Effector CD4-positive, alpha-beta T cell (primary cell): ENCODE data around the gene NMU. TPM values are rescaled to one million over a fixed set of nuclear protein-coding genes. Genes with fewer than 3 reads are reported as not detected.
"Not testable (repeated sequence)": the region's sequence is repeated elsewhere in the genome, so short reads cannot be mapped to it uniquely, and the experiment has no call there.

Source experiments
- DNase-seq: peaks from one replicate; pipeline ENCODE4 v3.0.0-alpha.2; 2020
- total RNA-seq: gene quantifications from one replicate; lab custom pipeline; 2026; lab: John Stamatoyannopoulos, UW

The NMU gene
- not detected for total RNA-seq

DNA sequence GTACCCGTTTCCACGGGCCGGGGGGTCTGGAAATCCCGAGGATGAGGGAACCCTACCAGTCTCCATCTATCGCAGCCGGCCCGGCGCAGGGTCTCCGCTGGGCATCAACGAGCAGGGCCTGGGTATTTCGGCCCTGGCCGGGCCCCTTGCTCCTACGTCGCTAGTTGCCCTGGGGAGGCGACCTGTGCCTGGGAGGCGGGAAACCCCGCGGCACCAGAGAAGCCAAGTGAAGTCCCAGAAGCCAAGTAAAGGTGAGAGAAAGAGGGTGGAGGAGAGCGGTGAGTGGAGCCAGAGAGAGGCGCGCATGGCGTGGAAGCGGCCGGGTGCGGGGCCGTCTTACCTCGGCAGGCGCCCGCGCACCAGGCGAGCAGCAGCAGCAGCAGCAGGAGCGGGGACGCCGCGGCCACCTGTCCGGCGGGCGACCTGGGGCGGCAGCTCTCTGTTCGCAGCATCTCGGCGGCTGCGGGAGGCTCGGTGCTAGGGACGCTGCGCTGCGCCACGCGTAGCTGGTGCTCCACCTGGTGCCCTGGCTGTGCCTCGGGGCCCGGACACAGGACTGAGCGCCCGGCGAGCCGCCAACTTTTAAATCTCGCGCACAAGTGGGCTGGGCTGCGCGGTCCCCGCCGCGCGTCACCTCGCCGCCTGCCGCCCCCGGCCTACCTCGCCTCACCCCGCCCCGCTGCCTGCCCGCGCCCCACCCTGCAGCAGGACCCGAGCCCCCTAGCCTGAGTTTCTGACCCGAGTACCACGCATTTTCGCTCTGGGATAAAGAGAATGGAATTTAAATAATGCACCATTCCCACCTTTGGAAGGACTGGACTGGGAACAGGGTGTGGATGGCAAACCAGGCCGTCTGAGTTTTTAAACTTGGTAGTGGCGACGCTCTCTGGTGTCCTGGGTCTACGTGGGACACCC is at the start of gene NMU:
TSS of gene NMU (minus strand) at position 558 of the 915 bp plus-strand sequence. CDS start at position 452, 106 bp downstream.
- DNase-seq = peak; percentile 4

DNA sequence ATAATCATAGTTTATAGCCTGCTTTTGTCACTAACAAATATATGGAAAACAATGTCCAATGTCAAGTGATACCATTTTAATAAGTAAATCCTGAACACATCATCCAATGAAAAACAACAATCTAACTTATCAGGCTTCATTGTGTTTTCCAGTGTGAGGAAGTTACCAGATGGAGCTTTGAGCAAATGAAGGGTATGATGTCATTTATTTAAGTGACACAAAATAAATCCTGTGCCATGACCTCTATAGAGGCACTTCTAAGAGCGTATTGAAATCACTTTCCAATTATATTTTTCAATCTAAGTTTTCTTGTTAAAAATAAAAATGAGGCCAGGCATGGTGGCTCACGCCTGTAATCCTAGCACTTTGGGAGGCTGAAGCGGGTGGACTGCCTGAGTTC is 48.2 kb upstream of the NMU start:
- DNase-seq = no peak

GRCh38 chr4:55682797-55683196 is 46.7 kb upstream of the NMU start:
- not testable (repeated sequence) for DNase-seq

DNA sequence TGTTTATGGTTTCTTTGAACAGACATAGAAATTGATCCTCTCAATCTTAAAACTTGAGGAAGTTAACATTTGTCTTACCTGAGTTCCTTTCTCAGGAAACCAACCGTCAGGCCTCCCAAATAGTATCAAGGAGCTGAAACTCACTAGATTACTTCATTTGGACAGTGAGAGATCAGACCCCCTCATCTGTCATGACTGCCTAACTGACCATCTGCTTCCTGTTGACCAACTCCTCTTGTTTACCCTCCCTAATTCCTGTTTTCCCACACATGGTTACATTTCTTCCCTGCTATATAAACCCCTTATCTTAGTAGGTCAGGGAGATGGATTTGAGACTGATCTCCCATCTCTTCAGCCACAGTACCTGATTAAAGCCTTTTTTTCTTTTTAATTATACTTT is 46.2 kb upstream of the NMU start:
- DNase-seq = no peak

GRCh38 chr4:55681430-55681829 is 45.3 kb upstream of the NMU start:
- no peak for DNase-seq

DNA sequence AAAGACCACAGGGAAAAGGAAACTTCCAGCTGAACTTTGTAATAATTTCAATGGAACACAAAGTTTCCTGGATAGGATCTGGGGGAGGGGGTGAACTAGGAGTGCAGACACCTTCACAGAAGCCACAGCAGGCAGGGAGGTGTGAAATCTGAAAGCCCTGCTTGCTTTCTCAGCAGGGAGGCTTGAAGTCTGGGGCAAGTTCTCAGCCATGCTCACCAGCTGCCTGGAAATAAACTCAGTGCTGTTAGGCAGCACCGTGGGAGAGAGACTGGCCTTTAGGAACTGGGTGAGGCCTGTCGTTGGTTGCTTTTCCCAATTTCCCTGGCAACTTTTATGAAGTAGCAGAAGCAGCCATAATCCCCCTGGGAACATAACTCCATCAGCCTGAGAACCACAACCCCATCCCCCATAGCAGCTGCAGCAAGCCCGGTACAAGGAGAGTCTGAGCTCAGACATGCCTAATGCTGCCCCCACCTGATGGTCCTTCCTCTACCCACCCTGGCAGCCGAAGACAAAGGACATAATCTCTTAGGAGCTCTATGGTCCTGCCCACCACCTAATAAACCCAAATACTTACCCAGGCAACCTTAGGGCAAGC is 39.2 kb upstream of the NMU start:
- DNase-seq = no peak

- DNase-seq = no peak
Measured at GRCh38 chr4:55673424-55673823, 37.3 kb upstream of the NMU start.

DNA sequence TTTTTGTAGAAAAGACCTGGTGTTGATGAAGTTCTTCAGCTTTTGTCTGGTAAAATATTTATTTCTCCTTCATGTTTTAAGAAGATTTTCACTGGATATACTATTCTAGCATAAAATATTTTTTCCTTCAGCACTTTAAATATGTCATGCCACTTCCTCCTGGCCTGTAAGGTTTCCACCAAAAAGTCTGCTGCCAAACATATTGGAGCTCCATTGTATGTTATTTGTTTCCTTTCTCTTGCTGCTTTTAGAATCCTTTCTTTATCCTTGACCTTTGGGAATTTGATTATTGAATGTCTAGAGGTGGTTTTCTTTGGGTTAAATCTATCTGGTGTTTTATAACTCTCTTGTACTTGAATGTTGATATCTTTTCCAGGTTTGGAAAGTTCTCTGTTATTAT is 35.6 kb upstream of the NMU start:
- no peak for DNase-seq

GRCh38 chr4:55670695-55671094 is 34.6 kb upstream of the NMU start:
- DNase-seq = no peak

DNA sequence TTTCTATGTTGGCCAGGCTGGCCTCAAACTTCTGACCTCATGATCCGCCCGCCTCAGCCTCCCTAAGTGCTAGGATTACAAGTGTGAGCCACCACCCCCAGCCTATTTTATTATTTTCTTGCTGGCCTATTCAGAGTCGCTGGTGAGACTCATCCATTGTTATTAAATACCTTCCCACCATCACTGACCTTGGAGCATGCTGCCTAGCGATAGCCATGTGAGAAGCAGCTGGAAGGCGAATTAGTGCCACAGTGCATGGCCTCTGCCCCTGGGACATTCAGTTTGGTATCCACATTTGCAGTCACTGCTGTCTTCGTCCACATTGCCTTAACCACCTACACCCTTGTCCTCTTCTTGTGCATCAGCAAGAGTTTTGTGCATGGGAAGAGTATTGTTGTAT is 32.4 kb upstream of the NMU start:
- DNase-seq = no peak

- no peak for DNase-seq
Measured at GRCh38 chr4:55666535-55666934, 30.4 kb upstream of the NMU start.

DNA sequence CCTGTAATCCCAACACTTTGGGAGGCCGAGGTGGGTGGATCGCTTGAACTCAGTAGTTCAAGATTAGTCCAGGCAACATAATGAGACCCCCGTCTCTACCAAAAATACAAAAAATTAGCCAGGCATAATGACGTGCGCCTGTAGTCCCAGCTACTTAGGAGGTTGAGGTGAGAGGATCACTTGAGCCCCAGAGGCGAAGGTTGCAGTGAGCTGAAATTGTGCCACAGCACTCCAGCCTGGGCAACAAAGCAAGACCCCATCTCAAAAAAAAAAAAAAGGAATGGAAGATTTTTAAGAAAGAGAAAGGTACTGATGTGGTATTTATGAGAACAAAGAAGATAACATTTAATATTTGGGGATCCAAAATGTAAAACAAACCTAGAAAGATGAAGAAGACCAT is 27.0 kb upstream of the NMU start:
- no peak for DNase-seq

DNA sequence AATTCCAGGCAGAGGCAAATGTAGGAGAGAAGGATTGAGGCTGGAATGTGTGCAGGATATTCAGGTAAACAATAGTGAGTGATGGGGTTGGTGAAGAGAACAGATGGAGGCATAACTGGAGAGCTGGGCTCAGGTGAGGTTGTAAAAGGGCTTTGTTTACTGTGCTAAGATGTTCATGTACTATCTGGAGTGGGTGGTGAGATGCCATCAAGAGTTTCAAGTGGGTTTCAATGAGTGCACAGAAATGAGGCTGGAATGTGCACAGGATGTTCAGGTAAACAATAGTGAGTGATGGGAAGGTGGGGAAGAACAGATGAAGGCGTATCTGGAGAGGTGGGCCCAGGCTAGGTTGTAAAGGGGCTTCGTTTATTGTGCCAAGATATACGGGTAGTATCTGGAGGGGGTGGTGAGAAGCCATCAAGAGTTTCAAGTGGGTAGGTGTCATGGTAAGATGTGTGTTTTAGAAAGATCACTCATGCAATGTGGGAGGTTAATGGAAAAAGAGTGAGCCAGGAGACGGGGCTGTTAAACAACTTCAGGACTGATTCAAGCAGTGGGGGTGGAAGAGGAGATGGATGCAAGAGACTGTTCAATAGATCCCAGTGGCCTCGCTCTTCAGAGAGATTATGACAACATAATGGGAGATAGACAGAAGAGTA is 25.4 kb upstream of the NMU start:
- DNase-seq = no peak

- no peak for DNase-seq
Measured at GRCh38 chr4:55658657-55659056, 22.6 kb upstream of the NMU start.

DNA sequence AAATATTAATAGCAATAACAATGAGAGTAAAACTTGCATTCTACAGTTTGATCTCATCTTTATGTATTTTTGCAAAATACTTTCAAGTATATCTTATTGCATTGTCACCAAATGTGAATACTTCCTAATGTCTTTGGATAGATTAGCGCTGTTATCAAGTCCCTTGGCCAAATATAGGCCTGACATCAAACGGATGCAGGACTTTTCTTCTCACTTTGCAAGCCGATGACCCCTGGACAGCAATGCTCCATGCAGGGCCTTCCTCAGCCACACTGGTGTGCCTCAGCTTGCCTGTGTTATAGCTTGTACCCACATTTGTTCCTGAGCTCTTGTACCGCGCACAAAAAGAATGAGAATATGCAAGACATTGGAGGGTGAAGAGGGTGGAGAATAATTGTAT is 18.0 kb upstream of the NMU start:
- no peak for DNase-seq

- DNase-seq = no peak
Measured at GRCh38 chr4:55650483-55650882, 14.4 kb upstream of the NMU start.

GRCh38 chr4:55637272-55637820 is 1.2 kb upstream of the NMU start:
- no peak for DNase-seq

- no peak for DNase-seq
Measured at GRCh38 chr4:55636656-55636999, 530 bp upstream of the NMU start.

DNA sequence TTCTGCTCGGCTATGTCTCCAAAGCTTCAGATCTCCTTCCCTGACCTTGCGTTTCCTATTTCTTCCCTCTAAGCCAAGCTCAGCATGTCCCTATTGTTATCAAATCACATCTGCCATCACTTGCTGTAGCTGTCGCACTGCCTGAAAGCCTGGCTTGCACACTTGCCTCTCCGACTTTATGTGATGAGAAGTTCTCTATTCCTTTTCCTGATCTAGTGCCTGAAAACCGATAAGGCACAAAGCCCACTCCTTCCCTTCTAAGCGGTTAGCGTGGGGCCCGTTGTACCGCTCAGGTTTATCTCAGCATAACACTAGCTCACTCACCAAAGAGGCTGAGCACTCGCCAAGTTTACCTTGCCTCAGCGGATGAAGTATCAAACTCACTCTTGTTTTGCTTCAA is 816 bp downstream of the NMU start:
- DNase-seq = no peak

DNA sequence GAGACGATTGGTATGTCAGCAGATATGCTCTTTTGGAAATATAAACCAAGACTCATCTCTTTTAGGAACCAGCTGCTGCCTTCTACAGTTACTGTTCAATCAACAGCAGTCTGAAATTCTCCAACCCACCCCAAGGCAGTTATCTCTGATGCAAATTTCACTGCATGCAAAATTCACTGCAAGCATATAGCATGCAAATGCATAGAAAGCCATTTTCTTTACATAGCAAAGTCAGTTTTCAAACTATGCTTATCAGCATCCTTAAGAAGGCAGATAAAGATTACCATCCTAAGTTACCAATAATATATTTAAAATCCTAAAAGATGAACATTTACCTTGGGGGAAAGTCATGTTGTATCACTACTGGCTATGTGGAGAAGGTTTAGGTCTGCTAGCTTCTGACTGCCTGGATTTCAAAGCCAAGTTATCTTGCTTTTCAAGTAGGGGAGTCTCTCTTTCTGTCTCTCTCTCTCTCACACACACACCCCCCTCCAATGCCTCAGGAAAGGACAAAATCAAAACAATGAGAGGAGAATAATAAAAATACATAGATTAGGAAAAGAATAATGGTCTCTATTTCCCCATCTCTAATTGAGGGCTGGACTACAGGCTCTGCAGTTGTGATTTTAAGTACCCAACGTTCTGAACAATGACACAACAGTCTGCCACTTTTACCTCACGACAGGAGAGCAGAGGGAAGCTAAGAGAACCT is 1.5 kb downstream of the NMU start:
- DNase-seq = no peak

DNA sequence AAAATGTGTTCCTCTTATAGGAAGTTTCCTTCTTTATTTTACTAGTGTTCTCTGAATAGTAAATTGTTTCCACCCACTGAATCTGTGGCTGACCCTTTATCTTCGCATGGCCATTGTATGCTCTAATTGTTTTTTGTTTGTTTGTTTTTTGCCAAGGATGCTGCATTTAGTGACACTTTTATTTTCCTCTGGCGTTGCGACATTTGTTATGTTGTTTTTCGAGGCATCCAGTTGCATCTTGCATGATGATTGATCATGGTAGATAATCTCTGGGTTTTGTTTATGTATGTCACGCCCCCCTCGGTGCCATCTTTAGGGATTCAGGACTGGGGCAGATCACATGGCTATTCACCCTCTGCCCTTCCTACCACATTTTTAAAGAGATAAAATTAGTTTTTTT is 2.2 kb downstream of the NMU start:
- no peak for DNase-seq

GRCh38 chr4:55625835-55626234 is 10.3 kb downstream of the NMU start:
- no peak for DNase-seq

DNA sequence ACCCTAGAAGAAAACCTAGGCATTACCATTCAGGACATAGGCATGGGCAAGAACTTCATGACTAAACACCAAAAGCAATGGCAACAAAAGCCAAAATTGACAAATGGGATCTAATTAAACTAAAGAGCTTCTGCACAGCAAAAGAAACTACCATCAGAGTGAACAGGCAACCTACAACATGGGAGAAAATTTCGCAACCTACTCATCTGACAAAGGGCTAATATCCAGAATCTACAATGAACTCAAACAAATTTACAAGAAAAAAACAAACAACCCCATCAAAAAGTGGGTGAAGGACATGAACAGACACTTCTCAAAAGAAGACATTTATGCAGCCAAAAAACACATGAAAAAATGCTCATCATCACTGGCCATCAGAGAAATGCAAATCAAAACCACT is 12.0 kb downstream of the NMU start:
- not testable (repeated sequence) for DNase-seq
